Measurements from ENCODE around the gene CYP2W1. TPM values are rescaled to one million over a fixed set of nuclear protein-coding genes. Genes with fewer than 3 reads are reported as not detected.

Gene CYP2W1
- total RNA-seq, 1 experiment from 2014 or later = not detected

GRCh38 chr7:961546-962400 lies 21.2 kb upstream of the CYP2W1 start:
- no peak for DNase-seq (ENCODE audit: low read depth, low spot score)
- in situ Hi-C loops (cut with HindIII; ENCODE audit: low pct_unique_long_range_greater_than_20kb, low sequenced_read_pairs) = no loop called here

GRCh38 chr7:962401-963081 lies 20.4 kb upstream of the CYP2W1 start:
- no peak for DNase-seq (ENCODE audit: low read depth, low spot score)
- in situ Hi-C loops (cut with HindIII; ENCODE audit: low pct_unique_long_range_greater_than_20kb, low sequenced_read_pairs) = no loop called here

GRCh38 chr7:963236-964078 lies 19.5 kb upstream of the CYP2W1 start:
- in situ Hi-C loops (cut with HindIII; ENCODE audit: low pct_unique_long_range_greater_than_20kb, low sequenced_read_pairs) = no loop called here
- no peak for DNase-seq (ENCODE audit: low read depth, low spot score)

- peak; percentile 83 for DNase-seq (ENCODE audit: low read depth, low spot score)
- in situ Hi-C loops (cut with HindIII; ENCODE audit: low pct_unique_long_range_greater_than_20kb, low sequenced_read_pairs) = no loop called here
Observed at GRCh38 chr7:964401-965231, 18.4 kb upstream of the CYP2W1 start.

GRCh38 chr7:966291-967069 lies 16.5 kb upstream of the CYP2W1 start:
- no peak for DNase-seq (ENCODE audit: low read depth, low spot score)
- in situ Hi-C loops (cut with HindIII; ENCODE audit: low pct_unique_long_range_greater_than_20kb, low sequenced_read_pairs) = no loop called here

GRCh38 chr7:967361-968082 lies 15.5 kb upstream of the CYP2W1 start:
- in situ Hi-C loops (cut with HindIII; ENCODE audit: low pct_unique_long_range_greater_than_20kb, low sequenced_read_pairs) = no loop called here
- DNase-seq (ENCODE audit: low read depth, low spot score) = no peak

GRCh38 chr7:968205-969105 lies 14.5 kb upstream of the CYP2W1 start:
- in situ Hi-C loops (cut with HindIII; ENCODE audit: low pct_unique_long_range_greater_than_20kb, low sequenced_read_pairs) = no loop called here

GRCh38 chr7:969403-969802 lies 13.6 kb upstream of the CYP2W1 start:
- in situ Hi-C loops (cut with HindIII; ENCODE audit: low pct_unique_long_range_greater_than_20kb, low sequenced_read_pairs) = no loop called here
- no peak for DNase-seq (ENCODE audit: low read depth, low spot score)

More at GRCh38 chr7:968205-969105, 14.5 kb upstream of the CYP2W1 start:
- DNase-seq (ENCODE audit: low read depth, low spot score) = no peak

GRCh38 chr7:970744-971143 lies 12.2 kb upstream of the CYP2W1 start:
- in situ Hi-C loops (cut with HindIII; ENCODE audit: low pct_unique_long_range_greater_than_20kb, low sequenced_read_pairs) = no loop called here

GRCh38 chr7:972110-972509 lies 10.9 kb upstream of the CYP2W1 start:
- no peak for DNase-seq (ENCODE audit: low read depth, low spot score)
- in situ Hi-C loops (cut with HindIII; ENCODE audit: low pct_unique_long_range_greater_than_20kb, low sequenced_read_pairs) = no loop called here

More at GRCh38 chr7:970744-971143, 12.2 kb upstream of the CYP2W1 start:
- no peak for DNase-seq (ENCODE audit: low read depth, low spot score)

GRCh38 chr7:972676-973309 lies 10.2 kb upstream of the CYP2W1 start:
- in situ Hi-C loops (cut with HindIII; ENCODE audit: low pct_unique_long_range_greater_than_20kb, low sequenced_read_pairs) = no loop called here
- DNase-seq (ENCODE audit: low read depth, low spot score) = peak; percentile 14

GRCh38 chr7:973312-973711 lies 9.7 kb upstream of the CYP2W1 start:
- DNase-seq (ENCODE audit: low read depth, low spot score) = no peak
- in situ Hi-C loops (cut with HindIII; ENCODE audit: low pct_unique_long_range_greater_than_20kb, low sequenced_read_pairs) = no loop called here

GRCh38 chr7:974172-974571 lies 8.8 kb upstream of the CYP2W1 start:
- no peak for DNase-seq (ENCODE audit: low read depth, low spot score)
- in situ Hi-C loops (cut with HindIII; ENCODE audit: low pct_unique_long_range_greater_than_20kb, low sequenced_read_pairs) = no loop called here

GRCh38 chr7:974820-975681 lies 7.9 kb upstream of the CYP2W1 start, which contains the start of gene COX19:
Gene COX19 (minus strand): TSS chr7:975549. CDS start chr7:975509, 40 bp downstream.
- in situ Hi-C loops (cut with HindIII; ENCODE audit: low pct_unique_long_range_greater_than_20kb, low sequenced_read_pairs) = no loop called here
- DNase-seq (ENCODE audit: low read depth, low spot score) = peak; percentile 88
